ENCODE measurements around the gene FAM234B.

DNA sequence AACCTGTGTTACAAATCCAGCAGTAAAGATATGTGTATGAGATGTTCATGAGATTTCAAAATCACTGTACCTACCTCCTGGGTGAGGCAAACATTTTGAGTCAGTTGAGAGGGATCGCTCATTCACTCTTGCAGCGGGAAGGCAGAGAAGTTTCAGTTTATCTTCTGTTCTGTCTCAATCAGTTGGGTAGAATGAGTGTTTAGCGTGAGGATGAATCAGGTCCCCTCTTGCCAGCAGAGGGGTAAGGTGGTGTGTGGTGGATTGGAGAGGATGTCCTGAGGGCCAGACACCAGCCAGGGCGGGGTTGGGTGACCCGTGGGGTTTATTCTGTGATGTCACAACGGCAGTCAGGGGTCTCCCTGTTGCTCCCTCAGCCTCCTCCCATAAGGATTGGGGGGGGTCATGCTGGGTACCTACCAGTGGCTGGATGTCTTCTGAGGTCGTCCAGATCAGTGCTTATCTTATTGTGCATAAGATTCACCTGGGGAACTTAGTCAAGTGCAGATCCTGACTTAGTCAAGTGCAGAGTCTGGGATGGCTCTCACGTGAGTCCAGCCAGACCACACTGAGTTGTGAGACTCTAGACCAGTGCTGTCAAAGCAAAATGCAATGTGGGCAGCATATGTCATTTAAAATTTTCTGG is 59.3 kb downstream of the FAM234B start, which contains the start of gene GSG1:
- TF ChIP-seq CTCF (IDR thresholded peaks at IDR 0.05) = no peak
- no peak for TF ChIP-seq POLR2A (IDR thresholded peaks at IDR 0.05)
